H1 (cell line): ENCODE measurements around the gene SMAD7. TPM values are rescaled to one million over a fixed set of nuclear protein-coding genes. Genes with fewer than 3 reads are reported as not detected.

Source experiments
- CTCF ChIA-PET: fragments of 300-600 bp; sonication (Branson Sonifier 250); formaldehyde crosslinking; loops from one replicate; lab custom pipeline; 2021; ENCODE audit not compliant: partially characterized antibody; lab: Charles Lee
- POLR2A ChIA-PET: fragments of 300-600 bp; sonication (Branson Sonifier 250); formaldehyde crosslinking; loops from one replicate; lab custom pipeline; 2021; ENCODE audit warnings: inconsistent platforms; ENCODE audit not compliant: partially characterized antibody; lab: Charles Lee
- DNase-seq, 2 experiments: peaks; one replicate each; pipeline versions ENCODE4 v3.0.0 to v3.0.0-alpha.2; 2010 to 2022; ENCODE audit warnings: low spot score in 2 of 2, low read depth in 1 of 2, mixed read lengths in 1 of 2
- FAIRE-seq: peaks from 2 replicates; lab custom pipeline; 2011; peaks lifted over from hg19 to GRCh38; lab: Jason Lieb, UNC
- H2AFZ ChIP-seq: 2 replicates; pipeline ENCODE4 v1.8.1; 2012; ENCODE audit warnings: low read length, inconsistent platforms
- H2AK5ac ChIP-seq: 2 replicates; pipeline ENCODE4 v1.6.1; 2013; ENCODE audit warnings: low read depth, low read length
- H2BK120ac ChIP-seq: replicated peaks from 2 replicates; pipeline ENCODE3; 2013; ENCODE audit warnings: low read depth, low read length, inconsistent platforms
- H2BK12ac ChIP-seq: 2 replicates; pipeline ENCODE4 v1.6.1; 2013; ENCODE audit warnings: low read depth, low read length
- H2BK15ac ChIP-seq: 2 replicates; pipeline ENCODE4 v1.6.1; 2013; ENCODE audit warnings: low read length
- H2BK20ac ChIP-seq: 2 replicates; pipeline ENCODE4 v1.6.1; 2013; ENCODE audit warnings: low read length
- H2BK5ac ChIP-seq: 2 replicates; pipeline ENCODE4 v1.6.1; 2013; ENCODE audit warnings: low read depth, low read length
- H3K14ac ChIP-seq: 2 replicates; pipeline ENCODE4 v1.6.1; 2013; ENCODE audit warnings: inconsistent platforms; ENCODE audit not compliant: insufficient read length
- H3K18ac ChIP-seq: 2 replicates; pipeline ENCODE4 v1.6.1; 2013; ENCODE audit warnings: low read length; ENCODE audit errors: extremely low read depth
- H3K23ac ChIP-seq: 2 replicates; pipeline ENCODE4 v1.6.1; 2013; ENCODE audit warnings: inconsistent platforms; ENCODE audit not compliant: insufficient read length
- H3K23me2 ChIP-seq: 2 replicates; pipeline ENCODE4 v1.6.1; 2013; ENCODE audit warnings: low read depth, low read length
- H3K27ac ChIP-seq: 2 replicates; pipeline ENCODE4 v1.6.1; 2011; ENCODE audit warnings: low read depth, low read length, inconsistent platforms
- H3K27me3 ChIP-seq, 4 experiments: replicated peaks in 1 of 4; 1 replicate in 1 of 4; 2 replicates in 3 of 4; pipeline versions ENCODE4 v1.6.1 to v1.8.1; 2011 to 2013; ENCODE audit warnings: low read length in 3 of 4, mild to moderate bottlenecking in 3 of 4, inconsistent platforms in 2 of 4, mixed read lengths in 2 of 4, moderate library complexity in 1 of 4; ENCODE audit not compliant: control insufficient read depth in 3 of 4, insufficient read depth in 3 of 4; ENCODE audit errors: extremely low read depth in 1 of 4
- H3K36me3 ChIP-seq, 4 experiments: 2 replicates each; pipeline versions ENCODE4 v1.6.1 to v1.8.1; 2011 to 2013; ENCODE audit warnings: mild to moderate bottlenecking in 4 of 4, low read length in 3 of 4, moderate library complexity in 2 of 4, control low read depth in 1 of 4, inconsistent platforms in 1 of 4; ENCODE audit not compliant: insufficient read depth in 4 of 4, control insufficient read depth in 2 of 4
- H3K4ac ChIP-seq: replicated peaks from 2 replicates; pipeline ENCODE3; 2013; ENCODE audit warnings: low read length, low read depth, mixed read lengths, inconsistent platforms; ENCODE audit not compliant: insufficient read length
- H3K4me1 ChIP-seq, 4 experiments: replicated peaks in 1 of 4; 1 replicate in 1 of 4; 2 replicates in 3 of 4; pipeline versions ENCODE4 v1.6.1 to v1.8.1; 2011 to 2013; ENCODE audit warnings: low read length in 3 of 4, inconsistent platforms in 2 of 4, mixed read lengths in 1 of 4; ENCODE audit not compliant: insufficient read depth in 4 of 4, control insufficient read depth in 3 of 4
- H3K4me2 ChIP-seq, 2 experiments: 2 replicates each; pipeline versions ENCODE4 v1.6.1 to v1.8.1; 2011 to 2013; ENCODE audit warnings: low read depth in 2 of 2, low read length in 2 of 2, control low read depth in 1 of 2, inconsistent platforms in 1 of 2, mild to moderate bottlenecking in 1 of 2; ENCODE audit not compliant: insufficient read depth in 1 of 2
- H3K4me3 ChIP-seq, 4 experiments: fragments of 200-600, 300-600 bp in 1 of 4; sonication (generic), shearing (Covaris generic), sonication (Bioruptor Twin) in 1 of 4; 2 replicates each; pipeline versions ENCODE4 v1.5.1 to v1.8.1; 2011 to 2016; ENCODE audit warnings: low read length in 4 of 4, low read depth in 3 of 4, control low read depth in 2 of 4, inconsistent platforms in 2 of 4, mild to moderate bottlenecking in 2 of 4, mixed read lengths in 1 of 4, moderate library complexity in 1 of 4; ENCODE audit not compliant: insufficient read depth in 2 of 4; ENCODE audit errors: extremely low read depth in 1 of 4
- H3K56ac ChIP-seq: replicated peaks from 2 replicates; pipeline ENCODE3; 2013; ENCODE audit warnings: low read depth, mild to moderate bottlenecking, mixed read lengths, low read length, inconsistent platforms; ENCODE audit not compliant: insufficient read length
- H3K79me1 ChIP-seq: 2 replicates; pipeline ENCODE4 v1.6.1; 2013; ENCODE audit warnings: low read depth, low read length, control low read depth
- H3K79me2 ChIP-seq, 2 experiments: 2 replicates each; pipeline versions ENCODE4 v1.6.1 to v1.8.1; 2012 to 2013; ENCODE audit warnings: low read length in 2 of 2, mild to moderate bottlenecking in 2 of 2, inconsistent platforms in 1 of 2; ENCODE audit not compliant: insufficient read depth in 2 of 2, control insufficient read depth in 1 of 2
- H3K9ac ChIP-seq, 4 experiments: replicated peaks in 1 of 4; 1 replicate in 1 of 4; 2 replicates in 3 of 4; pipeline versions ENCODE4 v1.6.1 to v1.8.1; 2011 to 2013; ENCODE audit warnings: low read depth in 3 of 4, low read length in 3 of 4, control low read depth in 2 of 4, mild to moderate bottlenecking in 2 of 4, moderate library complexity in 2 of 4, inconsistent platforms in 1 of 4; ENCODE audit errors: extremely low read depth in 1 of 4
- H3K9me3 ChIP-seq, 2 experiments: 2 replicates each; pipeline versions ENCODE4 v1.6.1 to v1.8.1; 2012 to 2013; ENCODE audit warnings: mild to moderate bottlenecking in 2 of 2, moderate library complexity in 2 of 2, control low read depth in 1 of 2, inconsistent platforms in 1 of 2, low read depth in 1 of 2, low read length in 1 of 2, mixed read lengths in 1 of 2; ENCODE audit not compliant: insufficient read depth in 2 of 2
- H4K20me1 ChIP-seq, 2 experiments: replicated peaks in 1 of 2; 2 replicates each; pipeline versions ENCODE3 to v1.8.1; 2011 to 2013; ENCODE audit warnings: inconsistent platforms in 2 of 2, low read length in 2 of 2, mild to moderate bottlenecking in 1 of 2; ENCODE audit not compliant: insufficient read depth in 2 of 2, control insufficient read depth in 1 of 2
- H4K5ac ChIP-seq: 2 replicates; pipeline ENCODE4 v1.6.1; 2013; ENCODE audit warnings: low read length, low read depth, mixed read lengths, inconsistent platforms; ENCODE audit not compliant: insufficient read length
- H4K8ac ChIP-seq: 2 replicates; pipeline ENCODE4 v1.8.0; 2013; ENCODE audit warnings: mild to moderate bottlenecking, moderate library complexity, low read length, inconsistent platforms; ENCODE audit not compliant: insufficient read depth; ENCODE audit errors: extremely low read depth
- H4K91ac ChIP-seq: replicated peaks from 2 replicates; pipeline ENCODE3; 2013; ENCODE audit warnings: low read length, mixed read lengths, inconsistent platforms; ENCODE audit not compliant: insufficient read length
- CREB1 ChIP-seq: IDR thresholded peaks from 2 replicates; pipeline ENCODE4 v1.6.1; 2012; ENCODE audit warnings: inconsistent platforms
- JUND ChIP-seq: IDR thresholded peaks from 2 replicates; pipeline ENCODE4 v1.6.1; 2011; ENCODE audit warnings: mild to moderate bottlenecking, improper control_type of control experiment, low read length
- POLR2A ChIP-seq, 2 experiments: IDR thresholded peaks; 1 replicate in 1 of 2; 2 replicates in 1 of 2; pipeline ENCODE4 v1.6.1; 2011; ENCODE audit warnings: low read depth in 2 of 2, low read length in 2 of 2, mild to moderate bottlenecking in 2 of 2; ENCODE audit errors: control extremely low read depth in 1 of 2
- RBBP5 ChIP-seq: IDR thresholded peaks from 2 replicates; pipeline ENCODE4 v1.7.1; 2012; ENCODE audit warnings: low read depth, mild to moderate bottlenecking, inconsistent platforms, low read length, moderate library complexity, borderline replicate concordance
- RFX5 ChIP-seq: IDR thresholded peaks from 2 replicates; pipeline ENCODE4 v1.6.1; 2011; ENCODE audit warnings: low read depth, low read length, improper control_type of control experiment, borderline replicate concordance
- SIRT6 ChIP-seq: IDR thresholded peaks from one replicate; pipeline ENCODE4 v1.7.1; 2012; ENCODE audit warnings: low read length, inconsistent platforms
- SP1 ChIP-seq: IDR thresholded peaks from 2 replicates; pipeline ENCODE4 v1.6.1; 2011; ENCODE audit warnings: low read depth, low read length
- WGBS, 2 experiments: shearing (Covaris generic) in 1 of 2; methylation state at CpG; one replicate each; pipeline versions ENCODE4 v1.1.6 to v1.1.7; 2013 to 2015; ENCODE audit warnings: low lambda C conversion rate in 2 of 2, mixed read lengths in 2 of 2, inconsistent platforms in 1 of 2, low coverage in 1 of 2, missing lambda C conversion rate in 1 of 2; ENCODE audit not compliant: insufficient replicate concordance in 2 of 2, insufficient coverage in 1 of 2, insufficient read length in 1 of 2; ENCODE audit errors: extremely low coverage in 1 of 2, missing lambda C conversion rate in 1 of 2; 5-methylcytosine and 5-hydroxymethylcytosine counted together
- polyA plus RNA-seq, 7 experiments: library from polyadenylated mRNA; depleted of rRNA in 3 of 7; stranded (reverse) in 5 of 7; unstranded in 2 of 7; fragments of >200 nt in 5 of 7; fragments of 200-250 nt in 2 of 7; gene quantifications; 1 replicate in 5 of 7; 2 replicates in 1 of 7; 4 replicates in 1 of 7; pipeline versions ENCODE4 v1.2.1 to v1.2.3, GENCODE V29; 2011 to 2013; ENCODE audit warnings: missing spikeins in 2 of 7, mixed read lengths in 2 of 7
- total RNA-seq: library from RNA; stranded (reverse); fragmentation: NEBNext Ultra II Directional; extraction: Animal tissue kit (Norgen Biotek cat#: 25700); gene quantifications from 2 replicates; pipeline ENCODE4 v1.2.1, GENCODE V29; 2021
- TF ChIP-seq, protein P1 (sequence below): IDR thresholded peaks from 2 replicates; pipeline ENCODE4 v1.6.1; 2012; ENCODE audit warnings: inconsistent platforms

Gene SMAD7
- total and polyA plus RNA-seq, 2 of the 8 experiments (the other 6 are each of a cell fraction or from before 2014, with no cell fraction given), result 6.5 to 15.5 TPM

DNA sequence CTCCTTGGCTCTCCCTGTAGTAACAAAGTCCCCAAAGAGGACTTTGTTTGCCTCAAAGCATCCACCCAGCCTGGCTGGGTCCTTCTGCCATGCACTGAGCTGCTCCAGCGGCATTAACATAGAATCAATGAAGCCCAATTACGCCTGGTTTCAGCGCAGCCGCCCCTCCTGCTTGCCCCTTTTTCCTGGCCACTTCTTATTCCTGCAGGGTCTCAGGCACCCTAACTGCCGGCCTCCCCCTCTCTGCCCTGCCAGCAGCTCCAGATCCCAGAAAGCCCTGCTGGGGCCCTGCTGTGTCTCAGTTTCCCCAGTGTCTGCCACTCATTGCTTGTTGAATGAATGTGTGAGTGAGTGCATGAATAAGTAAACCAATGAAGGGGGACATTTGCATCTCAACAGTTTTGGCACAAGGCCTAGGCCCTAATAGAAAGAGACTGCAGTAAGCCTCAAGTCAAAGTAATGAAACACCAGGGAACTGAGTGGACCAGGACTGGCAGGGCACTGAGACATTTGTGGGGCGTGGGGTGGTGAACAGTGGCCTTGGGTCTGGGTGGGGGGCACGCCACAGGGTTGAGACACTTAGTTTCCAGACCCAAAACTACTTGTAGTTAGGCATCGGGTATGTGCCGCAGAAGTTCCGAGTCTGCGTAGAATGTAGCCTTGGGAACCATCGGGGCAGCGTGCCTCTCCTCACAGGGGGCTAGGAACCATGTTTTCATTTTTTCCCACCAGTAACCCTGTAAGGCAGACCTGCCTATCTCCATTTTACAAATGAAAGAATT is 60.6 kb downstream of the SMAD7 start:
- no peak overlapping the region for H2BK5ac ChIP-seq
- no peaks in the 10 kb centered on the region for H4K20me1 ChIP-seq
- H3K27ac ChIP-seq, result no peak overlapping the region
- no peak overlapping the region for H3K23ac ChIP-seq
- H2BK20ac ChIP-seq, result peak overlapping the region; percentile 86; the same call in 1 of the 2 replicates
- H3K4ac ChIP-seq, result no peak overlapping the region
- POLR2A ChIA-PET, result interaction anchor here (0.7 to 1.0 kb wide), 2 partner anchors 34 to 100 kb away, joined by 3 read pairs; no protein-coding TSS in a partner anchor
- H2BK15ac ChIP-seq, result 0 out of 2 replicates have a peak overlapping the region, but pooled peaks have one; percentile 81
- 81% methylated on average over 13 of the region's 13 CpGs; no CpG with 5 or more reads in 1 of the 2 experiments for WGBS, 2 experiments
- peak overlapping the region; percentile 71; the same call in 1 of the 2 replicates for H3K18ac ChIP-seq
- H3K4me3 ChIP-seq, result no peak overlapping the region
- peak overlapping the region in 1 of 2 experiments; percentile 32; a peak in 1 of 4 replicates for H3K4me2 ChIP-seq
- no peak overlapping the region for H2BK12ac ChIP-seq
- DNase-seq (no peak), FAIRE-seq (no peak)
- H3K56ac ChIP-seq, result no peak overlapping the region
- H3K79me2 ChIP-seq, result no peaks in the 10 kb centered on the region
- H2AK5ac ChIP-seq, result no peak overlapping the region
- no peak overlapping the region for H3K14ac ChIP-seq
- H3K9ac ChIP-seq, result no peak overlapping the region
- H3K23me2 ChIP-seq, result 0 out of 2 replicates have a peak, but pooled peaks cover 2% of the 10 kb centered on the region
- no peaks in the 10 kb centered on the region for H3K79me1 ChIP-seq
- no peaks in the 10 kb centered on the region for H3K9me3 ChIP-seq
- CTCF ChIA-PET, result interaction anchor here (0.7 to 1.5 kb wide), 5 partner anchors 29 to 214 kb away, joined by 3 to 5 read pairs (median 3); no protein-coding TSS in a partner anchor
- H2AFZ ChIP-seq, result no peak overlapping the region
- H3K4me1 ChIP-seq, result peaks cover 0 to 26% (median 15%) of the 10 kb centered on the region in 4 experiments; a peak in 6 of 7 replicates
- H2BK120ac ChIP-seq, result no peak overlapping the region
- H3K36me3 ChIP-seq, result no peaks in the 10 kb centered on the region
- H4K91ac ChIP-seq, result no peak overlapping the region
- no peak overlapping the region for H4K5ac ChIP-seq
- H3K27me3 ChIP-seq, result no peaks in the 10 kb centered on the region
- H4K8ac ChIP-seq, result no peak overlapping the region
- no peak for TF ChIP-seq JUND
- no peak for TF ChIP-seq CREB1
- TF ChIP-seq SIRT6, result no peak
- no peak for TF ChIP-seq SP1
- no peak for TF ChIP-seq RBBP5
- TF ChIP-seq, protein P1, sequence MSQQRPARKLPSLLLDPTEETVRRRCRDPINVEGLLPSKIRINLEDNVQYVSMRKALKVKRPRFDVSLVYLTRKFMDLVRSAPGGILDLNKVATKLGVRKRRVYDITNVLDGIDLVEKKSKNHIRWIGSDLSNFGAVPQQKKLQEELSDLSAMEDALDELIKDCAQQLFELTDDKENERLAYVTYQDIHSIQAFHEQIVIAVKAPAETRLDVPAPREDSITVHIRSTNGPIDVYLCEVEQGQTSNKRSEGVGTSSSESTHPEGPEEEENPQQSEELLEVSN, result no peak
- TF ChIP-seq POLR2A (IDR thresholded peaks at IDR 0.05; ENCODE audit: control extremely low read depth in 1 of 2, low read depth in 2 of 2, low read length in 2 of 2), result no peak
- no peak for TF ChIP-seq RFX5
